GM18519 (cell line): ENCODE results near the gene PLPP6.

ENCODE experiments used
- ATAC-seq: cut with Tn5 transposase; IDR thresholded peaks from one replicate; pipeline ENCODE4 v1.9.1; 2021; ENCODE audit warnings: mild to moderate bottlenecking, moderate library complexity; ENCODE audit not compliant: unreplicated experiment, low FRiP score

PLPP6 gene

DNA sequence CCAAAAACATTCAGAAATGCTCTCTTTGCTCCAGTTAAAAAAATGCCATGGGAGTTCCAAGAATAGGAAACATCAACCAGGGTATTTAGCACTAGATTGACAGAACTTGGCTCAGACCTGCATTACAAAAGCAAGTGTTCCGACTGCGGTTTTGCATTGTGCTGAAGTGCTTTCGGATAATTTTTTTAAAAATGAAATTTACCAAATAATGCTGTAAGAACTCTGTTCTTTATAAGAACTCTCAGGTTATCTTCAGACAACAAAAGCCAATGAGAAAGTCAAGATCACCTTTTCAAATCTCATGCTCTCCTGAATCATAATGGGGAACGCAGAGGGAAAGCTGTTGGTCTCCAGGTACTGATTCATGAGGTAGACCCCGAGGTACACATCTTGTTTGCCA is 483 bp upstream of the PLPP6 start:
- no peak for ATAC-seq

DNA sequence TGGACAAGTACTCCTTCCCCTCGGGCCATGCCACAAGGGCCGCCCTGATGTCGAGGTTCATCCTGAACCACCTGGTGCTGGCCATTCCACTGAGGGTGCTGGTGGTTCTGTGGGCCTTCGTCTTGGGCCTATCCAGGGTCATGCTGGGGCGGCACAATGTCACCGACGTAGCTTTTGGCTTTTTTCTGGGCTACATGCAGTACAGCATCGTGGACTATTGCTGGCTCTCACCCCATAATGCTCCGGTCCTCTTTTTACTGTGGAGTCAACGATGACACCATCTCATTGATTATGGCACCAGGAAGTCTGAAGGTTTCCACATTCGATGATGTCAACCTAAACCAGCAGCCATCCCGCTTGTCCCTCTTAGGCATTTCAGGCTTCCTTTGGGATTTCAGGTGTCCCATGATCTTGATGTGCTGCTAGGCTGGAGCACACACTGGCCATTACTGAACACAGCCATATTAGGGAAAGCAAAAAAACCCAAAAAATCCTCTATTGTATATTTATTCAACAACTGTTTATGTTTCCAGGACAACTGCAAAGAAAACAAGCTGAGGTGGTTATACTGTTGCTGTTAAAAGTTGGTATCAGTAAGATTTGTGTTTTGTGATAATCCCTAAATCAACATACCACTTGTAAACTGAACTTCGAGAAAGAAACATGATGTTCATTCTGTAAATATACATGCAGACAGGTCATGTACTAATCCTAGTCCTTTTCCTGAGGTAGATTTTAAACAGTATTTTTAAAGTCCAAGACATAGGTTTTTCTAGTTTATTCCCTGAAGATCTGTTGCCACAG is 1.1 kb downstream of the PLPP6 start:
- no peak for ATAC-seq

DNA sequence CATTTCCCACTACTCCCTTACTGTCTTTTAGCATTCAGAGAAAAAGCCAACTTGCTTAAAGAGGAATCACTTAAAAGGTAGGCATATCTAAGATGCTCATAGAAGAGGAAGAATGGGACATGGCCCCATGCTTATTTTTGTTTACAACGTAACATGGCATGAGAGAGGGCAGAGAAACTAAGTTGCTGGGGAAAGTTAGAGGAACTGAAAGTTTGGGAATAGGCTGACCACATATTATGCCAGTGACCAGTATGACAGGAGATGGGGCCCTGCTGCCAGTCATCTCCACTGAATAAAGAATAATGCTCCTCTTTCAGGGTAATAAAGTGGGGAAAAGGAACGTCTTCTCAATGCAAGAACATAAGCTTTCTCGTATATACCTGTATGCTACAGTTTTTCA is 1.9 kb downstream of the PLPP6 start:
- no peak for ATAC-seq

DNA sequence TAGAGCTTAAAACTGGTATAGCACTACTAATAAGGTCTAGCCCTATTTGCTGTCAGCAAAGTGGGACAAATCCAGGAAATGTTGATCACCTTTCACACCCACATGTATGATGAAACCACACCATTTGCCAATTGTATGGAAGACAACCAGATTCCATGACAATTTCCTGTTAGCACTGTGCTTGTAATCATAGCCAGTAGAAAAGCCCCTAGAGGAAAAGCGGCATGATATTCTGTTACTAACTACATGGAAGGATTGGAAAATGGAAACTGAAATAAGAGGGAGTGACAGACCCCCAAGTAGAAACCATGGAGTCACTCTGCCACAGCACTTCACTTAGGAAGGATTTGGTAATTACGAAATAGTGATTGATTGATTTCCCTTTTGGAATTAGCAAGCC is 3.3 kb downstream of the PLPP6 start:
- ATAC-seq = no peak

DNA sequence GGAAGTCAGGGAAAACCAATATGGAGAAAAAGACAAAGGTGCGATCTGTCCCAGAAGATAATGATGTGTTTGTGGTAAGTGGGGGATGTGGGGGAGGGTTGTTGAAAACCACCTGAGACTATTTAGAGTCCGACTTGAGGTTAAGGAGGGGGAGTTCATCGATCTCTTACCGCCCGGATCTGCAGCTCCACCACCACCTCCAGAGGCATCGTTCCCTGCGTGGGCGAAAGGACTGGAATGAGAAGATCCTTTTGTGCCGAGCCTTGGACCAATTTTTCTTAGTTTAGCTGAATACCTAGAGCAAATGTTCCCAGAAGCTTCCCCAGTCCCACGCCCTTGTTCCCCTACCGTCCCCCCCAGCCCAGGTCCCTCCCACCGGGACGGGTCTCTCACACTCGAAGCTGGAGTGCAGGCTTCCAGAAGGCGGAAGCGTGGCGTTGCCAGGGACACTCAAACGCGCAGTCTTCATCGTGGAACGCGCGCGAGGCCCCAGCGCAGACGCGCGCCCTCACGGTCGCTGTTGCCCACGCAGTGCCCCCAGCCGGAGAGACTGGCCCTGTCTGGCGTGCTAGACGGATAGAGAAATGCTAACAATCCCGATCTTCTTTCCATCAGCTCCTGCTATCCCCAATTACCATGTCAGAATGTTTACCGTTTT is 4.1 kb downstream of the PLPP6 start, which contains the start of gene SPATA6L:
Gene SPATA6L, minus strand, starts transcription at position 439 of the 658 bp plus-strand sequence. Its CDS starts 230 bp downstream, at position 209.
- ATAC-seq = no peak

DNA sequence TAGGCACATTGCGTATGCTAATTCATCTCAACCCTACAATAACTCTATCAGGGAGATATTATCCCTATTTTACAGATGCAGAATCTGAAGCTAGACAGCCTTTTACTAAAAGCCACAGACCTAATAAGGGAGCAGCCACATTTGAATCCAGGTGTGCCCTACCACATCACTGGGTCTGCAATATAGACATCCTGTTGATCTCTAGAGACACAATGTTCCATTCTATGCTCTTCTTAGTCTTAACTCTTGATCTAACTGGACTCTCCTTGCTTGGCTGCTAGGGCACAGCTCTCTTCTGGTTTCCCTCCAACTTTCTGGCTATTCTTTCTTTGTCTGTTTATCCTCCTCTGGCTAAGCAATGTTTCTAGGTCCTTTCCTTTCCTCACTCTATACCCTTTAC is 5.6 kb downstream of the PLPP6 start:
- no peak for ATAC-seq

DNA sequence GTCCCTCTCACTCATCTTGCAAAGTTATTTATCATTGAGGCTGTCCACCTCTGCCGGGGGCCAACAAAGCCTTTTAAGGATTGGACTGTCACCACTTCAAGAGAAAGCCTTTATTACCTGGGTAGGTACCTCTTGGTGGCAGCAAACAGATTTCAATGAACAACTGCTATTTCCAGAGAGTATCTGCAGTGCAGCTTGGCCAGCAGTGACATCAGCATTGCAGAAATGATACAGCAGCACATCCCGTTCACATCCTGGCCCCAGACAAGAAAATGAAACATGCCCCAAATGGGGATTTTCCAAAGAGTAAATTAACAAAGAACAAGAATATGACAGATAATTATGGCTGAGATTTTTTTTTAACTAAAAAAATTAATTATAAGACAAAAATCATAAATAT is 6.5 kb downstream of the PLPP6 start:
- ATAC-seq = no peak

- ATAC-seq = no peak
Observed at GRCh38 chr9:4669890-4670289, 7.8 kb downstream of the PLPP6 start.

DNA sequence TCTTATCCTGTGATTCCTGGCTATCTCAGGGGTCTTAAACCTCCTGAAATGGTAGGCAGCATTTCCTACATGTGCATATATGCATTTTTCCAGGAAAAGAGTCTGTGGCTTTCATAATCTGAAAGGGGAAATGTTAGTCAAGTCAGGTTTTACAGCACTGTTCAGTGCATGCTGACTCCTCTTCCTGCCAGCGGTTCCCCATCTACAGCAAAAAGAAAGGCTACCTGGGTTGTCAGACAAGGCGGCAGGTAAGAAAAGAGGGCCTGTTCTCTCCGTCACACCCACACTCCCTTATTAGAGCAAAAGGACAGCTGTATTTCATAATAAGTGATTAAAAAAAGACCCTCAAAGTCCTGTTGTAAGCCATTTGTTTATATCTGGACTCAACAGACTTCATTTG is 8.5 kb downstream of the PLPP6 start:
- no peak for ATAC-seq

DNA sequence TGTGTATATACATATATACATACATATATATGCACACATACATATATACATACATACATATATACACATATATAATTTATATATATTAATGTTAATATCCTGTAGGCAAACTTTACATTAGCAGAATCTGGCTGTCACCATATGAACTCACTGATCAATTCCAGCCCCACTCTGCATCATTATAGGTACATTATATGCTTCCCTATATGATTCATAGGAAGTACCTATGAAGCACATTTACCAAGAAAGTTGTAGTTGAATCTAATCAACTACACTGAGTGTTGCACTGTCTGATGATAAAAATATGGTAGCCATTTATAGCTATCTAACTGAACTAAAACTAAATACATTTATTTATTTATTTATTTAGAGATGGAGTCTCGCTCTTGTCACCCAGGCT is 9.6 kb downstream of the PLPP6 start:
- ATAC-seq = no peak

- ATAC-seq = no peak
Observed at GRCh38 chr9:4674783-4675182, 12.7 kb downstream of the PLPP6 start.

GRCh38 chr9:4677392-4677791 is 15.3 kb downstream of the PLPP6 start:
- ATAC-seq = no peak

DNA sequence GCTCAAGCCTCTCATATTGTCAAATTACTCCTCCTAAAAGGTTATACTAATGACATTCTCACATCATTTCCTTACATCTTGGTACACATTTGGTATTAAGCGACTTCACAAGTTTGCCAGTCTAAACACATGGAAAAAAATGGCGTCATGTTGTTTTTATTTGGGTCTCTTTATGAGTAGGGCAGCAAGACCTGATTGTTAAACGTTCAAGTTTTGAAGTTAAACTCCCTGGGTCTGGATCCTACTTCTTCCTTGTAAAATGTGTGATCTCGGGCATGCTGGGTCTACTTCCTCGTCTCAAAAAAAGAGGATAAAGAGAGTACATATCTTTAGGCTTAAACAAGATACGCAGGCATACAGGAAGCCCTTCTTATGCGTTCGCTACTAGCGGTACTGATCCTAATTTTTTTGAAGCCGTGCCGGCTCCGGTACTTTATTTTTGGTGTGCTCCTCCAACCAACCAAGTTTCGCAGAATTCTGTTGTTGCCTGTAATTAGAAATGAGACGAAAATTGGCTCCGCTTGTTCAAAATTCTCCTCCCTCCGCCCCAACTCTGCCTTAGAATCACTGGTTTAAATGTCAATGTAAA is 16.7 kb downstream of the PLPP6 start:
- ATAC-seq = no peak

- peak; percentile 86 for ATAC-seq
Observed at GRCh38 chr9:4679268-4680172, 17.4 kb downstream of the PLPP6 start, which contains the start of gene CDC37L1. TSS of gene CDC37L1 (plus strand) at chr9:4679569. CDS start at chr9:4679768, 199 bp downstream.

DNA sequence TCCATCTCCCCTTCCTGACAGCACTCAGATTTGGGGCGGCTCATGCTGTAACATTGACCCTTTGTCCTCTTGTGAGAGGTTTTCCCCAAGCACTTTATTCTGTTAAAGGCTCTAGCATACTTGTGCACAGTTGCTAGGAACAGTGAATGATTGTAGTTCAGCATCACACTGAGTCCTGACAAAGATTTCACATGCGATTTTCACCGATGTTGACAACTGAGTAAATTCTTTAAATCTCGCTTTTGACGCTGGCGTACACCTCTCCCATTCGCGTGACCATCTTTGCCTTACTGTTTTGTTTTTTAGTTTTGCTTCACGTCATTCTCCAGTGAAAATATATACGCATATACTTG is 18.1 kb downstream of the PLPP6 start:
- ATAC-seq = no peak

- ATAC-seq = no peak
Observed at GRCh38 chr9:4680750-4681149, 18.7 kb downstream of the PLPP6 start.

GRCh38 chr9:4684820-4685219 is 22.7 kb downstream of the PLPP6 start:
- ATAC-seq = no peak

DNA sequence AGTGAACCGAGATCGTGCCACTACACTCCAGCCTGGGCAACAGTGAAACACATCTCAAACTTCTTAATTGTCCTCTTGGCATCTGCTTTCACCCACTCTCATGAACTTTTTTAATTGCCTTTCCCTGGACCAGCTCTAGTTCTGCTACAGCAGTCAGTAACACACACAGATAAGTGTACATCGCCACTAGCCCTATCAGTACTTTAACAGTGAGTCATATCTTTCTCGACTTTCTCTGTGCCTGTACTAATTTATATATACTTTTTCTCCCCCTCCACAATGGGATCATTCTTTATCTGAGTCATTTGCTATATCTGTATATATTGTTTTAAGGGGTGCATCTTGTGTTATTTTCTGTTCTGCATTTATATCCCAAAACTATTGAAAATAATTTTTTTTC is 24.0 kb downstream of the PLPP6 start:
- no peak for ATAC-seq

DNA sequence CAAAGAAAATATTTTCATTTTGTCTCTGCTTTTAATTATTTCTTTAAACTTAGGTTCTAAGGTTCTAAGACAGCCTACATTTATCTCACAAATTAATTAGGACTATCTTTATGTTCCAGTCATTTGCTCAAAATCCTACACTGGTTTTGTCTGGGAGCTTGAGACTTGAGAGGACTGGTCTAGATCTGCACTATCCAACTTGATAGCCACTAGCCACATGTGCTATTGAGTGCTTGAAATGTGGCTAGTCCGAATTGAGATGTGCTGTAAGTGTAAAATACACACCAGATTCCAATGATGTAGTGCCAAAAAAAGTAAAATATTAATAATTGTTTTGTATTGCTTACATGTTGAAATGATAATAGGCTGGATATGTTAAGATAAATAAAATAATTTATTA is 24.5 kb downstream of the PLPP6 start:
- ATAC-seq = no peak

DNA sequence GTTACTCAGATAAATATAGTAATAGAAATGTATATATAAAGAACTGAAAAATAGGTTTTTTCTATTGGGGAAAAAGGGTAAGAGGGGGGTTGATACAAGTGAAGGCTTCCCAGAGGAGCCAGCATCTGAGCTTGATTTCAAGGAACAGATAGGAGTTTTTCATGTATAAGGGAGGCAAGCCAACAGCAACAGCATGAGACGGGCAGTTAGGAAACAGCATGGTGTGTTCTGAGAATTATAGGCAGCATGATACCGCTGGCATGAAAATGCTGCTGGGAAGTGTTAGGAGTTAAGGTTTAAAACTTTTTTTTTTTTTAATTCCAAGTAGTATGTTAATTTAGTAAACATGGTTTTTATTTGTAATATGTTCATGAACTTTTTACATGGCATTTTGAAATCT is 26.9 kb downstream of the PLPP6 start:
- no peak for ATAC-seq

DNA sequence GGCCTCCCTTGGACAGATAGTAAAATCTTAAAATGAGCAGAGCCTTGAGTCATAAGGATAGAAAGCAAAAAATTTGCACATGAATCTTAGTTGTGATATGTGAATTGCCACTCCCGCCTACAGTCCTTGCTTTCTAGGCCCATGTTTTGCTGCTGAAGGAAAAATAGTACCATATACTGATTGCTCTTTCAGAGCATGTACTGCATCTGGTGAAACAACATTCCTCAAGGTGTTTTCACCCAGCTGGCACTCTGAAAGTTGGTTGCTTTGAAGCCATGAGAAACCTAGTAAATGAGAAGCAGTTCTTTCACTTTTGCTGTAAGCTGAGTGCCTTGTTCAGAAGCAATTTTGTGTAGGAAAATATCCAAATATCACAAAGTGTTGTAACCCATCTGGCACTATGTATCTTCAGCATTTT is 27.6 kb downstream of the PLPP6 start:
- ATAC-seq = peak; percentile 71
